ENCODE measurements around the gene PDCD6IP.

DNA sequence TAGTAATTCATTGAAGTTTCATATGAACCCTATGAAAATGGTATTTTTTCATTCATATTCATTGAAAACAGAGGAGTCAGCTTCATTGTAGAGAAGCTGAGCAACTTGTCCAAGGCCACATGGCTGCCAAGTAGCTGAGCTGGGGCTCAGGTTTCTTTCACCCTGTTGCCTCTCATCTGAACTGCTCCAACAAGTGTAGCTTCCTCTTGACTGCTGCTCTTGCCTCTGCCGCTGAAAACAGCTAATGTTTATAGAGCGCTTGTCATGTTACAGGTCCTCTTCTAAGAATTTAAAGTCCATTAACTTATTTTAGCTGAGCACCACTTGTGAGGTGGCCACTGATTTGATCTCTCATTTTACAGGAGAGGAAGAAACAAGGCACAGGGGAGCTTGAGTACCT, 81.1 kb downstream of the PDCD6IP start:
- TF ChIP-seq, protein P1, sequence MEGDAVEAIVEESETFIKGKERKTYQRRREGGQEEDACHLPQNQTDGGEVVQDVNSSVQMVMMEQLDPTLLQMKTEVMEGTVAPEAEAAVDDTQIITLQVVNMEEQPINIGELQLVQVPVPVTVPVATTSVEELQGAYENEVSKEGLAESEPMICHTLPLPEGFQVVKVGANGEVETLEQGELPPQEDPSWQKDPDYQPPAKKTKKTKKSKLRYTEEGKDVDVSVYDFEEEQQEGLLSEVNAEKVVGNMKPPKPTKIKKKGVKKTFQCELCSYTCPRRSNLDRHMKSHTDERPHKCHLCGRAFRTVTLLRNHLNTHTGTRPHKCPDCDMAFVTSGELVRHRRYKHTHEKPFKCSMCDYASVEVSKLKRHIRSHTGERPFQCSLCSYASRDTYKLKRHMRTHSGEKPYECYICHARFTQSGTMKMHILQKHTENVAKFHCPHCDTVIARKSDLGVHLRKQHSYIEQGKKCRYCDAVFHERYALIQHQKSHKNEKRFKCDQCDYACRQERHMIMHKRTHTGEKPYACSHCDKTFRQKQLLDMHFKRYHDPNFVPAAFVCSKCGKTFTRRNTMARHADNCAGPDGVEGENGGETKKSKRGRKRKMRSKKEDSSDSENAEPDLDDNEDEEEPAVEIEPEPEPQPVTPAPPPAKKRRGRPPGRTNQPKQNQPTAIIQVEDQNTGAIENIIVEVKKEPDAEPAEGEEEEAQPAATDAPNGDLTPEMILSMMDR (IDR thresholded peaks at IDR 0.05; ENCODE audit: low read length) = no peak
- no peak for TF ChIP-seq EZH2phosphoT487 (IDR thresholded peaks at IDR 0.05; ENCODE audit: low read length)
- TF ChIP-seq EZH2 (optimal IDR thresholded peaks at IDR 0.05; ENCODE audit: low read depth, low read length) = no peak

All from MM.1S (cell line).